SK-N-SH (cell line): ENCODE measurements around the gene ILF3. TPM values are rescaled to one million over a fixed set of nuclear protein-coding genes. Genes with fewer than 3 reads are reported as not detected.

ENCODE experiments used
- CTCF ChIA-PET: fragments of 300-600, 350-600 bp; formaldehyde crosslinking; extraction: SDS; loops from one replicate; lab custom pipeline; 2021; lab: Yijun Ruan, JAX
- POLR2A ChIA-PET: fragments of 350-600 bp; sonication (Branson Sonifier 250); formaldehyde crosslinking; extraction: SDS; loops from one replicate; lab custom pipeline; 2020; ENCODE audit warnings: antibody characterized with exemption, inconsistent platforms; lab: Yijun Ruan, JAX
- DNase-seq: peaks from one replicate; pipeline ENCODE4 v3.0.0; 2012
- H2AFZ ChIP-seq: fragments of 200-600 bp; sonication (generic); 2 replicates; pipeline ENCODE4 v1.8.1; 2016; ENCODE audit warnings: antibody characterized with exemption, mild to moderate bottlenecking, low read depth
- H3F3A ChIP-seq: fragments of 200-600 bp; sonication (generic); replicated peaks from 2 replicates; pipeline ENCODE3; 2016; ENCODE audit warnings: antibody characterized with exemption, mild to moderate bottlenecking; ENCODE audit not compliant: insufficient read depth
- H3K27ac ChIP-seq, 2 experiments: fragments of 200-500 bp in 1 of 2; fragments of 200-600 bp in 1 of 2; sonication (Bioruptor generic) in 1 of 2; sonication (generic), shearing (Covaris generic) in 1 of 2; 2 replicates each; pipeline versions ENCODE4 v1.5.1 to v1.6.1; 2014 to 2016; ENCODE audit warnings: low read depth in 2 of 2, inconsistent platforms in 1 of 2, low read length in 1 of 2, mild to moderate bottlenecking in 1 of 2, mixed read lengths in 1 of 2
- H3K27me3 ChIP-seq: fragments of 200-600 bp; sonication (generic), shearing (Covaris generic); 2 replicates; pipeline ENCODE4 v1.6.1; 2016; ENCODE audit warnings: mixed run types; ENCODE audit not compliant: insufficient read depth
- H3K36me3 ChIP-seq, 2 experiments: fragments of 200-500 bp in 1 of 2; fragments of 200-600 bp in 1 of 2; sonication (Bioruptor generic) in 1 of 2; sonication (generic) in 1 of 2; replicated peaks in 1 of 2; 2 replicates each; pipeline versions ENCODE3 to v1.5.1; 2014 to 2016; ENCODE audit warnings: low read length in 1 of 2, mild to moderate bottlenecking in 1 of 2; ENCODE audit not compliant: insufficient read depth in 2 of 2, control insufficient read depth in 1 of 2
- H3K4me1 ChIP-seq, 2 experiments: fragments of 200-500 bp in 1 of 2; fragments of 200-600 bp in 1 of 2; sonication (Bioruptor generic) in 1 of 2; sonication (generic), shearing (Covaris generic) in 1 of 2; 2 replicates each; pipeline versions ENCODE4 v1.5.1 to v1.6.1; 2014 to 2016; ENCODE audit warnings: low read depth in 1 of 2, low read length in 1 of 2, mixed run types in 1 of 2; ENCODE audit not compliant: insufficient read depth in 2 of 2, control insufficient read depth in 1 of 2
- H3K4me2 ChIP-seq: fragments of 200-600 bp; sonication (generic), shearing (Covaris generic); 2 replicates; pipeline ENCODE4 v1.6.1; 2017; ENCODE audit warnings: mixed run types
- H3K4me3 ChIP-seq, 2 experiments: fragments of 200-500 bp in 1 of 2; fragments of 200-600 bp in 1 of 2; sonication (Bioruptor generic) in 1 of 2; sonication (generic), shearing (Covaris generic) in 1 of 2; 2 replicates each; pipeline versions ENCODE4 v1.5.1 to v1.8.1; 2014 to 2016; ENCODE audit warnings: low read depth in 2 of 2, inconsistent platforms in 1 of 2, low read length in 1 of 2, mild to moderate bottlenecking in 1 of 2, mixed read lengths in 1 of 2, moderate library complexity in 1 of 2
- H3K79me2 ChIP-seq: fragments of 200-600 bp; sonication (generic); 2 replicates; pipeline ENCODE4 v1.8.1; 2017; ENCODE audit warnings: mild to moderate bottlenecking; ENCODE audit not compliant: insufficient read depth
- H3K9ac ChIP-seq: fragments of 200-600 bp; sonication (generic); 2 replicates; pipeline ENCODE4 v1.6.1; 2017; ENCODE audit warnings: mixed run types
- H3K9me2 ChIP-seq: fragments of 200-600 bp; sonication (generic); 2 replicates; pipeline ENCODE4 v1.6.1; 2017; ENCODE audit warnings: mixed run types
- H3K9me3 ChIP-seq: fragments of 200-600 bp; sonication (generic); 2 replicates; pipeline ENCODE4 v1.6.1; 2017; ENCODE audit warnings: mixed run types, mild to moderate bottlenecking, moderate library complexity
- H4K20me1 ChIP-seq: fragments of 200-600 bp; sonication (generic); 2 replicates; pipeline ENCODE4 v1.6.1; 2017; ENCODE audit warnings: mild to moderate bottlenecking, mixed run types; ENCODE audit not compliant: insufficient read depth
- CHD2 ChIP-seq: fragments of 150-350 bp; IDR thresholded peaks from 2 replicates; pipeline ENCODE4 v1.6.1; 2018; ENCODE audit warnings: low read length; ENCODE audit not compliant: partially characterized antibody
- ELF1 ChIP-seq: IDR thresholded peaks from 2 replicates; pipeline ENCODE4 v1.4.0; 2012
- EP300 ChIP-seq, 2 experiments: IDR thresholded peaks; 2 replicates each; pipeline versions ENCODE4 v1.4.0 to v1.6.1; 2012; ENCODE audit warnings: borderline replicate concordance in 1 of 2, low read depth in 1 of 2, low read length in 1 of 2
- EZH2phosphoT487 ChIP-seq: fragments of 200-600 bp; sonication (generic); IDR thresholded peaks from 2 replicates; pipeline ENCODE4 v1.6.1; 2017; ENCODE audit warnings: low read depth, mixed run types, mild to moderate bottlenecking, antibody characterized with exemption, moderate library complexity, borderline replicate concordance
- FOXJ3 ChIP-seq: sonication (generic); formaldehyde crosslinking; IDR thresholded peaks from 2 replicates; pipeline ENCODE4 v1.5.1; 2020; ENCODE audit warnings: mild to moderate bottlenecking, missing genetic modification reagents
- FOXM1 ChIP-seq: IDR thresholded peaks from 2 replicates; pipeline ENCODE4 v1.4.0; 2012; ENCODE audit warnings: low read depth, mild to moderate bottlenecking
- GABPA ChIP-seq: IDR thresholded peaks from 2 replicates; pipeline ENCODE4 v1.4.0; 2012; ENCODE audit warnings: low read depth, mild to moderate bottlenecking
- JUND ChIP-seq: IDR thresholded peaks from 2 replicates; pipeline ENCODE4 v1.4.0; 2012
- MEF2A ChIP-seq: IDR thresholded peaks from 2 replicates; pipeline ENCODE4 v1.4.0; 2012; ENCODE audit warnings: low read depth, borderline replicate concordance
- MXI1 ChIP-seq: IDR thresholded peaks from 2 replicates; pipeline ENCODE4 v1.6.1; 2012; ENCODE audit warnings: mild to moderate bottlenecking, low read depth, low read length, improper control_type of control experiment
- NRF1 ChIP-seq: IDR thresholded peaks from 2 replicates; pipeline ENCODE4 v1.6.1; 2012; ENCODE audit warnings: low read depth, mild to moderate bottlenecking, low read length
- POLR2AphosphoS5 ChIP-seq: IDR thresholded peaks from 2 replicates; pipeline ENCODE4 v1.6.1; 2012; ENCODE audit warnings: low read depth, low read length
- RCOR1 ChIP-seq: fragments of 150-350 bp; IDR thresholded peaks from 2 replicates; pipeline ENCODE4 v1.6.1; 2017; ENCODE audit warnings: antibody characterized with exemption, low read length
- RFX5 ChIP-seq: IDR thresholded peaks from 2 replicates; pipeline ENCODE4 v1.6.1; 2012; ENCODE audit warnings: mild to moderate bottlenecking, improper control_type of control experiment, low read length
- SIN3A ChIP-seq: IDR thresholded peaks from 2 replicates; pipeline ENCODE4 v1.6.1; 2012; ENCODE audit warnings: low read depth, mild to moderate bottlenecking, low read length, moderate library complexity, borderline replicate concordance
- TAF1 ChIP-seq: IDR thresholded peaks from 2 replicates; pipeline ENCODE4 v1.6.1; 2012; ENCODE audit warnings: low read depth, mild to moderate bottlenecking, low read length, moderate library complexity, borderline replicate concordance
- TEAD4 ChIP-seq: IDR thresholded peaks from 2 replicates; pipeline ENCODE4 v1.4.0; 2012; ENCODE audit warnings: mild to moderate bottlenecking, borderline replicate concordance; ENCODE audit not compliant: insufficient read depth
- YY1 ChIP-seq: IDR thresholded peaks from 2 replicates; pipeline ENCODE4 v1.4.0; 2012; ENCODE audit warnings: low read depth, mild to moderate bottlenecking
- ZBTB33 ChIP-seq: IDR thresholded peaks from 2 replicates; pipeline ENCODE4 v1.4.0; 2012; ENCODE audit warnings: low read depth, borderline replicate concordance
- WGBS: methylation state at CpG from one replicate; pipeline ENCODE4 v1.1.6; 2017; ENCODE audit warnings: low lambda C conversion rate; 5-methylcytosine and 5-hydroxymethylcytosine counted together
- polyA plus RNA-seq, 3 experiments: library from polyadenylated mRNA; depleted of rRNA; stranded (reverse); fragments of >200 nt; gene quantifications; 2 replicates each; pipeline ENCODE4 v1.2.3, GENCODE V29; 2012
- TF ChIP-seq, protein P1 (sequence below): fragments of 150-350 bp; IDR thresholded peaks from 2 replicates; pipeline ENCODE4 v1.6.1; 2017; ENCODE audit warnings: antibody characterized with exemption, low read length, low read depth, borderline replicate concordance
- TF ChIP-seq, protein P2 (sequence below): IDR thresholded peaks from 2 replicates; pipeline ENCODE4; 2012
- TF ChIP-seq, protein P3 (sequence below): IDR thresholded peaks from 2 replicates; pipeline ENCODE4 v1.4.0; 2012; ENCODE audit warnings: low read depth, borderline replicate concordance
- TF ChIP-seq, protein P4 (sequence below): IDR thresholded peaks from 2 replicates; pipeline ENCODE4 v1.4.0; 2012; ENCODE audit warnings: low read depth

Gene ILF3
- 203 and 229 TPM in 2 replicates for polyA plus RNA-seq (2012; rRNA removed)
- 97.9 and 126 TPM in 2 replicates for polyA plus RNA-seq (2012; cell fraction: cytosol; rRNA removed)
- polyA plus RNA-seq (2012; cell fraction: nucleus; rRNA removed): 699 and 751 TPM in 2 replicates

GRCh38 chr19:10653732-10654609, at the start of gene ILF3:
TSS of gene ILF3 (plus strand) at chr19:10654346. CDS start at chr19:10670606, 16,260 bp downstream.
- H3F3A ChIP-seq: peaks cover 20% of the 10 kb centered on the region
- peak within 1 kb of the TSS; percentile 87 to 95 for H3K27ac ChIP-seq
- H2AFZ ChIP-seq: peak within 1 kb of the TSS; percentile 66; the same call in 1 of the 2 replicates
- DNase-seq: peak; percentile 96
- H3K9ac ChIP-seq: peak within 1 kb of the TSS; percentile 99
- peak within 1 kb of the TSS; percentile 100 for H3K4me2 ChIP-seq
- H3K27me3 ChIP-seq: no peaks in the 10 kb centered on the region
- H3K9me3 ChIP-seq: no peaks in the 10 kb centered on the region
- H3K9me2 ChIP-seq: no peaks in the 10 kb centered on the region
- H4K20me1 ChIP-seq: peaks cover 43% of the 10 kb centered on the region
- H3K79me2 ChIP-seq: peaks cover 57% of the 10 kb centered on the region
- peaks cover 3 to 24% of the 10 kb centered on the region in 2 experiments for H3K36me3 ChIP-seq
- under 1% methylated on average over 26 of the region's 91 CpGs for WGBS
- peaks cover 0 to 9% of the 10 kb centered on the region in 2 experiments for H3K4me1 ChIP-seq
- H3K4me3 ChIP-seq: peak within 1 kb of the TSS; percentile 77 to 98
- ChIA-PET POLR2A (interaction anchor here (0.7 kb wide), 1 partner anchor 142 kb away, joined by 3 read pairs; no protein-coding TSS in a partner anchor), CTCF (interaction anchor here (0.9 to 15.7 kb wide), 3 partner anchors 10 to 81 kb away, joined by 3 to 330 read pairs (median 9); no protein-coding TSS in a partner anchor)
- TF ChIP-seq MEF2A (no peak), MXI1 (peak; percentile 78), EP300 (IDR thresholded peaks at IDR 0.05; ENCODE audit: borderline replicate concordance in 1 of 2, low read depth in 1 of 2, low read length in 1 of 2) (no peak), JUND (no peak), ZBTB33 (0 out of 2 replicates have a peak, but pooled peaks have one; percentile 74), NRF1 (peak; percentile 83), POLR2AphosphoS5 (peak; percentile 94), YY1 (peak; percentile 96), RCOR1 (peak; percentile 81), ELF1 (peak; percentile 83), EZH2phosphoT487 (no peak), GABPA (peak; percentile 61), CHD2 (peak; percentile 87), TEAD4 (peak; percentile 64; the same call in 1 of the 2 replicates), TAF1 (peak; percentile 87), RFX5 (no peak), SIN3A (peak; percentile 87; the same call in 1 of the 2 replicates), FOXJ3 (CRISPR knock-in tag) (peak; percentile 56; the same call in 1 of the 2 replicates), FOXM1 (no peak)
- TF ChIP-seq, protein P1, sequence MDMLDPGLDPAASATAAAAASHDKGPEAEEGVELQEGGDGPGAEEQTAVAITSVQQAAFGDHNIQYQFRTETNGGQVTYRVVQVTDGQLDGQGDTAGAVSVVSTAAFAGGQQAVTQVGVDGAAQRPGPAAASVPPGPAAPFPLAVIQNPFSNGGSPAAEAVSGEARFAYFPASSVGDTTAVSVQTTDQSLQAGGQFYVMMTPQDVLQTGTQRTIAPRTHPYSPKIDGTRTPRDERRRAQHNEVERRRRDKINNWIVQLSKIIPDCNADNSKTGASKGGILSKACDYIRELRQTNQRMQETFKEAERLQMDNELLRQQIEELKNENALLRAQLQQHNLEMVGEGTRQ: peak; percentile 99
- TF ChIP-seq, protein P2, sequence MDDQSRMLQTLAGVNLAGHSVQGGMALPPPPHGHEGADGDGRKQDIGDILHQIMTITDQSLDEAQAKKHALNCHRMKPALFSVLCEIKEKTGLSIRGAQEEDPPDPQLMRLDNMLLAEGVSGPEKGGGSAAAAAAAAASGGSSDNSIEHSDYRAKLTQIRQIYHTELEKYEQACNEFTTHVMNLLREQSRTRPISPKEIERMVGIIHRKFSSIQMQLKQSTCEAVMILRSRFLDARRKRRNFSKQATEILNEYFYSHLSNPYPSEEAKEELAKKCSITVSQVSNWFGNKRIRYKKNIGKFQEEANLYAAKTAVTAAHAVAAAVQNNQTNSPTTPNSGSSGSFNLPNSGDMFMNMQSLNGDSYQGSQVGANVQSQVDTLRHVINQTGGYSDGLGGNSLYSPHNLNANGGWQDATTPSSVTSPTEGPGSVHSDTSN: peak; percentile 51
- TF ChIP-seq, protein P3, sequence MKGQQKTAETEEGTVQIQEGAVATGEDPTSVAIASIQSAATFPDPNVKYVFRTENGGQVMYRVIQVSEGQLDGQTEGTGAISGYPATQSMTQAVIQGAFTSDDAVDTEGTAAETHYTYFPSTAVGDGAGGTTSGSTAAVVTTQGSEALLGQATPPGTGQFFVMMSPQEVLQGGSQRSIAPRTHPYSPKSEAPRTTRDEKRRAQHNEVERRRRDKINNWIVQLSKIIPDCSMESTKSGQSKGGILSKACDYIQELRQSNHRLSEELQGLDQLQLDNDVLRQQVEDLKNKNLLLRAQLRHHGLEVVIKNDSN: peak; percentile 99
- TF ChIP-seq, protein P4, sequence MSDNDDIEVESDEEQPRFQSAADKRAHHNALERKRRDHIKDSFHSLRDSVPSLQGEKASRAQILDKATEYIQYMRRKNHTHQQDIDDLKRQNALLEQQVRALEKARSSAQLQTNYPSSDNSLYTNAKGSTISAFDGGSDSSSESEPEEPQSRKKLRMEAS: peak; percentile 93
